HG03066 (cell line): ENCODE measurements around the gene NPY1R.

ENCODE experiments used
- ATAC-seq: cut with Tn5 transposase; IDR thresholded peaks from one replicate; pipeline ENCODE4 v1.9.1; 2021; ENCODE audit warnings: low read depth; ENCODE audit not compliant: unreplicated experiment

The NPY1R gene

GRCh38 chr4:163332526-163333406 is at the start of gene NPY1R:
NPY1R (minus strand) TSS chr4:163332596; CDS start chr4:163326554, 6,042 bp downstream.
- ATAC-seq, result peak; percentile 71

GRCh38 chr4:163380703-163381102 is 48.3 kb upstream of the NPY1R start:
- ATAC-seq, result no peak

DNA sequence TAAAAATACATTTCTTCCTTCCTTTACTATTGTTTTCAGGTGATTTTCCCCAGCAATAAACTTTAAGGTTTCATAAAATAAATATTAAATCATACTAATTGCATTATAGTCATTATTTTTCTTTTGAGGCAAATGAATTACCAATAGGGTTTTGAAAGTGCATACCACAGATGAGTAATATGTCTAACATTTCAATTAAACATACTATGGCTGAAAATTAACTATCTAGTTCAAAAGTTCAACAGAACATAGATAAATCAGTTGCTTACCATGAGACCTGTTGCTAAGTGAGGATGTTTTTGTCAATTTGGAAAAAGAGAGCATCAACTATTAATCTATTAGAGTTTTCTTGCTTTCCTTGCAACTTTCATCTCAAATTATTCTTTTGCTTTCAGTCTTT is 46.3 kb upstream of the NPY1R start:
- no peak for ATAC-seq

- no peak for ATAC-seq
Measured at GRCh38 chr4:163372029-163372428, 39.6 kb upstream of the NPY1R start.

- ATAC-seq, result no peak
Measured at GRCh38 chr4:163367651-163368050, 35.3 kb upstream of the NPY1R start.

GRCh38 chr4:163356104-163356503 is 23.7 kb upstream of the NPY1R start:
- ATAC-seq, result no peak

DNA sequence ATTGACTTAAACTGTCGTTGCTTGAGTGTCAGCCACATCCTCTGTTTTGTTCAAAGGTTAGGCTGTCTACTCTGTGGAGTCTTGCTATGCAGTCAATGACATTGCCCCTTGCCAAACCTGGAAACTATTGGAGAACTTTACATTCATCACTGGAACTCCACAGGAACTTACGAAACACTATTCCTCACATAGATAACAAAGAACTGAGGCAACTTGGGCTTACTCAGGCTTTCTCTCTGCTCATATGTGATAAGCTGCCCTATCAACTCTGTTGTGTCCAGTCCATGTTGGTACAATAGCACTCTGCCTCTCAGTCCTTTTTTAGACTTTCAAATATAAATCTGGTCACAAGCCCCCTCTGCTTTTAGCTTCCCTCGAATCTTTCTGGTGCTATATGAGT is 20.7 kb upstream of the NPY1R start:
- ATAC-seq, result no peak

DNA sequence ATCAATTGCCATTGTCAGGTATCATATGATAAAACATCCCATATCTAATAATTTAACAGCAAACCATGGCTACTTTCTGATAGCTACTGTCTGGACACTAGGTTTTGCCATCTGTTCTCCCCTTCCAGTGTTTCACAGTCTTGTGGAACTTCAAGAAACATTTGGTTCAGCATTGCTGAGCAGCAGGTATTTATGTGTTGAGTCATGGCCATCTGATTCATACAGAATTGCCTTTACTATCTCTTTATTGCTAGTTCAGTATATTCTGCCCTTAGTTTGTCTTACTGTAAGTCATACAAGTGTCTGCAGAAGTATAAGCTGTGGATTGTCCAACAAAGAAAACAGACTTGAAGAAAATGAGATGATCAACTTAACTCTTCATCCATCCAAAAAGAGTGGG is 18.3 kb upstream of the NPY1R start:
- no peak for ATAC-seq

DNA sequence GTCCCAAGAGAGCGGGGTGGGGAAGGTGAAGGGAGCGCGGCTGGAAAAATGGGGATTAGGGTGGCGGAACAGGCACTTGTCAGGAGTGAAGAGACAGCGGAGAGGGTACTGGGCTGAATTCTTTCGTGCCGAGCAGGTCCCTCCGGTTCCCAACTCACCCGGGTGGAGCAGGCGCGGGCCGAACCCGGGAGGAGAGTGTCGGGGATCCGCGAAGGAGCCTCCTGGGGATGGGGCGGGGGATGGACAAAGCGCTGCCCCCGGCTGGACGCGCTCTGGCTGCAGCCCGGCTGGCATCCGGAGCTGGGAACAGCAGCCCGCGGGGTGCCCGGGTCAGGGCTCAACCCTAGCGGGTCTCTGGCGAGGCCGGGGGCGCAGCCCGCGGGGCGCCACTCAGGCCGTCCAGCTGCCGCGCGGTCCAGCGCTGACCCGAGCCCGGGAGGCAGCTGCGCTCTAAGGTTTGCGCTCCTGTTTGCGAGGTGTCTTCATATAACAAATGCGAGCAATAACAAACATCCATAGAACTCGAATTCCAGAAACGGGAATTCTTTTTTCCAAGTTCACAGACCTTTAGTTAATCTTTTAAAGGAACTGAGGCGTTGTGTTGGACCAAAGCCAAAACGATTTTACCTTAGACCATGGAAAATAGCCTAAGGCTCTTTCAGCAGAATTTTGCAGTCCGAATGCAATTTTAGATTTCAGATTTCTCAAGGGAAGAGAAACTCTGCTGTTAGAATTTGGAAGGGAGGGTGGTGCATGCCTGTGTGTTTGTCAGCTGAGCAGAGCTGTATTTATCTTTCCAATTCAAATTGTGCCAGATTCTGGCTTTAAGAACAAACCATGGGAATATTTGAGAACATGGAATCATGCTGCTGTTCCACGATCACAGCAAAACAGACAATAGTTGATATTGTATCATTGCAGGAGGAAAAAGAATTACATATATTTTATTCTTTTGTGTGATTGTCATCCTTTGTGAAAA is 12.0 kb upstream of the NPY1R start:
- no peak for ATAC-seq

DNA sequence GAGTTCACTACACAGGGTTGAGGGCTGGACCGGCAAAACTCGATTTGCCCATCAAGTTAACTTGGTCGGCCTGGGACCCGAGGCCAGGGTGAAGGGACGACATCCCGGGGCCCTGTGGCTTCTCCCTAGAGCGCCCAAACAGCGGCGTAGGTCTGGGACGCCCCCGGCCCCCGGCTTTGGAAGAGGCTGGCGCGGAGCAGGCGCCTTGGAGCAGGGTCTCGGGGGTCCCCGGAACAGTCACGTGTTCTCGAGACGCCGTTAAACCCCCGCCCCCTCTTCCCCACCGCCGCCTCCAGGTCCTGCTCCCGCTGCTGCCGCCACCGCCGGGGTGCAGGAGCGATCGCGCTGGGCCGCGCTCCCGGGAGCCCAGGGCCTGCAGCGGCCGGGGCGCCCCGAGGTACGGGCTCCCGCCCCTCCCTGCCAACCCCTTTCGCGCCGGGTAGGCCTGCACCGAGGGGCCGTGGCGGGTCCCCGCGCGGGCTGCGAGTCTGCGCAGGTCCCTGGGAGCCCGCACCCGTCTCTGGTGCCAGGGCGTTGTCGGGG is 11.3 kb upstream of the NPY1R start, which contains the start of gene NPY5R:
NPY5R (plus strand) TSS at position 289 of the 543 bp plus-strand sequence. CDS start 6,382 bp downstream, outside the sequence.
- no peak for ATAC-seq

GRCh38 chr4:163335384-163335783 is 3.0 kb upstream of the NPY1R start:
- no peak for ATAC-seq

DNA sequence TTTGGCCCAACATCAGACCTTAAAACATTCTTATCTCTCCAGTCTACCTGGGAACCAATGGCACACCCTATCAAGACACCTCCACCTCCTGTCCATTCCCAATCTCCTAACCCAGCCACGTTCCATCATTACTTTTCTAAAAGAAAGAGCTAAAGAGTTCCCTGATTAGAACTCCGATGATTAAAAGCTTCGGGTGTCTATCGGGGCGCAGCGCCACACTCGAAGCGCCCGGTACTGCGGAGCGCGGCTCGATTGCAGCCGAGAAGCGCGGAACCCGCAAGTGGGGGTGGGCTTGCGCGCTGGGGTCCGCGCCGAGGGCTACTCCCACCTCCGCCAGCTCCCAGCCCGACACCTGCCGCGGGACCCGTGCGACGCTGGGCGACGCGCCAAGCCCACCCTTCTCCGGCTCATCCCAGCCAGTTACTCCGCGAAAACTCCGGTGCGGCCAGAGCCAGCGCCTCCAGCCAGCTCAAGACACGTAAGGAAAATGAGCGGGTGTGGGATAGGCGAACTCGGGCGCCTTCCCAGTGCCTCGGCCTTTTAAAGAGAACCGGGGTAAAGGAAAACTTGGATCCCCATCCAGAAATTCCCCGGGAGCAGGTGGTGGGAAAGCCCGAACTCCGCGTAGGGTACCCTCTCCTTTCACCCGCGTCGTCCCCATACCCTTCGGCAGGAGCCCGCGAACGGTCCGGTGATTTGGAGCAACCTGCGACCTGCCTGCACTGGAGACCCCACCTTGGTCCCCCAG is 593 bp downstream of the NPY1R start:
- ATAC-seq, result no peak

- no peak for ATAC-seq
Measured at GRCh38 chr4:163330916-163331628, 1.3 kb downstream of the NPY1R start.

- ATAC-seq, result no peak
Measured at GRCh38 chr4:163317110-163317509, 15.3 kb downstream of the NPY1R start.

GRCh38 chr4:163309466-163309865 is 22.9 kb downstream of the NPY1R start:
- no peak for ATAC-seq

- ATAC-seq, result no peak
Measured at GRCh38 chr4:163303069-163303468, 29.3 kb downstream of the NPY1R start.

GRCh38 chr4:163300445-163300844 is 32.0 kb downstream of the NPY1R start:
- no peak for ATAC-seq

DNA sequence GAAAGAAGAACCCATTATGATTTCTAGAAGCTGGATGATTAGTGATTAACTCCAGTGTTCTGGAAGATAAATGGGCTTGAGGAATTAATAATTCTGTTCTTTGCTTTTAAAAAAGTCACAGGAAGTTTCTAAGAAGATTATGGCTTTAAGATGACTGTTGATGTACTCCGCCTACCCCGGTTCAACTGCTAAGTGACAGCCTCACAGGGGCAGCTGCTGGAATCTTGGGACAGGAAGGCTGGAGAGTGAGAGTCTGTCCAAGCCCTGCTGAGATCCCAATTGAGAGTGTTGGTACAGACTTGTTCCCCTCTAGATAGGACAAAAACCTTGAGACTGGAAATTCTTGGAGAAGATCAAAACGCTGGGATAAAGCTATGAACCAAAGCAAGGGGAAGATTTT is 37.3 kb downstream of the NPY1R start:
- ATAC-seq, result no peak

DNA sequence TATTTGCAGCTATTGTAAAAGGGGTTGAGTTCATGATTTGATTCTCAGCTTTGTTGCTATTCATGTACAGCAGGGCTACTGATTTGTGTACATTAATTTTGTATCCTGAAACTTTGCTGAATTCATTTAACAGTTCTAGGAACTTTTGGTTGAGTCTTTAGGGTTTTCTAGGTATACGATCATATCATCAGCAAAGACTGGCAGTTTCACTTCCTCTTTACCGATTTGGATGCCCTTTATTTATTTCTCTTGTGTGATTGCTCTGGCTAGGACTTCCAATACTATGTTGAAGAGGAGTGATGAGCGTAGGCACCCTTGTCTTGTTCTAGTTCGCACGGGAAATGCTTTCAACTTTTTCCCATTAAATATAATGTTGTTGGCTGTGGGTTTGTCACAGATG is 48.1 kb downstream of the NPY1R start:
- no peak for ATAC-seq
